Measurements from ENCODE around the gene CACNA1S.

The CACNA1S gene

GRCh38 chr1:201126832-201127754 is 14.9 kb upstream of the CACNA1S start, which contains the start of gene ASCL5:
ASCL5 (minus strand) TSS chr1:201127184; CDS start chr1:201115372, 11,812 bp downstream.
- no peaks in the 10 kb centered on the region for H3K9me2 ChIP-seq (replicated peaks; ENCODE audit: insufficient read depth, low read length)
- no peak within 1 kb of the TSS for H3K4me2 ChIP-seq (ENCODE audit: low read depth, low read length, poor library complexity, severe bottlenecking)
- H3F3A ChIP-seq (ENCODE audit: insufficient read depth): no peaks in the 10 kb centered on the region
- no peaks in the 10 kb centered on the region for H3K9me3 ChIP-seq (ENCODE audit: insufficient read depth, low read length)
- H3K36me3 ChIP-seq (ENCODE audit: low read length): no peaks in the 10 kb centered on the region
- H2AFZ ChIP-seq (ENCODE audit: low read depth, low read length, severe bottlenecking): no peak within 1 kb of the TSS
- H3K4me3 ChIP-seq (ENCODE audit: insufficient read depth, low read length, poor library complexity, severe bottlenecking): no peak within 1 kb of the TSS
- H3K9ac ChIP-seq (ENCODE audit: low read length): no peak within 1 kb of the TSS
- H3K79me2 ChIP-seq (ENCODE audit: insufficient read depth, low read length): no peaks in the 10 kb centered on the region
- no peak for TF ChIP-seq EZH2phosphoT487 (conservative IDR thresholded peaks at IDR 0.05; ENCODE audit: low read length)
- TF ChIP-seq CTCF (IDR thresholded peaks at IDR 0.05; ENCODE audit: insufficient read depth, low read length, poor library complexity, severe bottlenecking): no peak
- no peaks in the 10 kb centered on the region for H3K27me3 ChIP-seq (ENCODE audit: low read length)
- no peaks in the 10 kb centered on the region for H4K20me1 ChIP-seq (ENCODE audit: low read depth, low read length)
- H3K27ac ChIP-seq (ENCODE audit: low read depth, low read length): no peak within 1 kb of the TSS

- H3K4me2 ChIP-seq (ENCODE audit: low read depth, low read length, poor library complexity, severe bottlenecking): no peak overlapping the region
Measured at GRCh38 chr1:201126463-201126831, 14.2 kb upstream of the CACNA1S start.

GRCh38 chr1:201125800-201126199 is 13.6 kb upstream of the CACNA1S start:
- Histone ChIP-seq H4K20me1 (ENCODE audit: low read depth, low read length) (no peaks in the 10 kb centered on the region), H3K9me3 (ENCODE audit: insufficient read depth, low read length) (no peaks in the 10 kb centered on the region), H3K9me2 (replicated peaks; ENCODE audit: insufficient read depth, low read length) (no peaks in the 10 kb centered on the region), H3K27me3 (ENCODE audit: low read length) (no peaks in the 10 kb centered on the region), H3K79me2 (ENCODE audit: insufficient read depth, low read length) (no peaks in the 10 kb centered on the region), H3K9ac (ENCODE audit: low read length) (no peak overlapping the region), H3K4me2 (ENCODE audit: low read depth, low read length, poor library complexity, severe bottlenecking) (no peak overlapping the region), H3K4me3 (ENCODE audit: insufficient read depth, low read length, poor library complexity, severe bottlenecking) (no peak overlapping the region), H3F3A (ENCODE audit: insufficient read depth) (no peaks in the 10 kb centered on the region), H3K36me3 (ENCODE audit: low read length) (no peaks in the 10 kb centered on the region), H3K27ac (ENCODE audit: low read depth, low read length) (no peak overlapping the region), H2AFZ (ENCODE audit: low read depth, low read length, severe bottlenecking) (no peak overlapping the region)
- TF ChIP-seq EZH2phosphoT487 (conservative IDR thresholded peaks at IDR 0.05; ENCODE audit: low read length) (no peak), CTCF (IDR thresholded peaks at IDR 0.05; ENCODE audit: insufficient read depth, low read length, poor library complexity, severe bottlenecking) (no peak)

More at GRCh38 chr1:201126463-201126831, 14.2 kb upstream of the CACNA1S start:
- no peak overlapping the region for H3K4me3 ChIP-seq (ENCODE audit: insufficient read depth, low read length, poor library complexity, severe bottlenecking)
- no peak overlapping the region for H3K9ac ChIP-seq (ENCODE audit: low read length)
- no peaks in the 10 kb centered on the region for H3K79me2 ChIP-seq (ENCODE audit: insufficient read depth, low read length)
- H3K9me3 ChIP-seq (ENCODE audit: insufficient read depth, low read length): no peaks in the 10 kb centered on the region
- no peaks in the 10 kb centered on the region for H3F3A ChIP-seq (ENCODE audit: insufficient read depth)
- no peak overlapping the region for H3K27ac ChIP-seq (ENCODE audit: low read depth, low read length)
- no peaks in the 10 kb centered on the region for H4K20me1 ChIP-seq (ENCODE audit: low read depth, low read length)
- H3K9me2 ChIP-seq (replicated peaks; ENCODE audit: insufficient read depth, low read length): no peaks in the 10 kb centered on the region
- H2AFZ ChIP-seq (ENCODE audit: low read depth, low read length, severe bottlenecking): no peak overlapping the region
- H3K27me3 ChIP-seq (ENCODE audit: low read length): no peaks in the 10 kb centered on the region
- H3K36me3 ChIP-seq (ENCODE audit: low read length): no peaks in the 10 kb centered on the region
- TF ChIP-seq EZH2phosphoT487 (conservative IDR thresholded peaks at IDR 0.05; ENCODE audit: low read length) (no peak), CTCF (IDR thresholded peaks at IDR 0.05; ENCODE audit: insufficient read depth, low read length, poor library complexity, severe bottlenecking) (no peak)
